ENCODE measurements around the gene NGF.
A peak's percentile ranks its signal among the peaks of the same experiment; 100 is the strongest.

The NGF gene

DNA sequence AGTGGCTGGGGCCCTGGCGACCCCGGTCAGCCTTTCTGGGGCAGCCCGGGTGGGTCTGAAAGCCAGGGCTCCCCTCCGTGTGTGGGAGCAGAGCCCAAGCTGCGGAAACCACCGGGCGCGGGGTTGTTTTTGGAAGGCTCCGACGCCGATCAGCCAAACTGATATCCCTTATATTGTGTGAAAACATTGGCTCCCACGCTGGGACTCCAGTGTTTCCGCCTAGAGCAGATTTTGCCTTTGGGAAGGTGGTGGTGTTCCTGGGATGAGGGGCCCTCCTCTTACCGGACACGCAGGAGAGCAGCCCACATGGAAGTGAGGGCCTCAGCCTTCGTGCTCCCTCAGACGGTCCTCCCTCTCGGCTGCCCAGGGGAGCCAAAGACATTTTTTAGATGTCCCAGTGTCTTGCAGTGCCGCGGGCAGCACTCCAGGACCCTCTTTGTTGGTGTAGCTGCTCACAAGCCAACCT lies 54.3 kb downstream of the NGF start:
- no peak overlapping the region for H4K8ac ChIP-seq (ENCODE audit: low read depth, low read length)
- H2AFZ ChIP-seq (ENCODE audit: insufficient read depth, low read length, poor library complexity) = no peak overlapping the region
- H3K79me1 ChIP-seq (ENCODE audit: low read length) = no peaks in the 10 kb centered on the region
- no peak overlapping the region for H3K4me3 ChIP-seq (ENCODE audit: low read depth, low read length)
- H2AK5ac ChIP-seq (ENCODE audit: low read length) = peak overlapping the region; percentile 28
- no peak overlapping the region for H3K23ac ChIP-seq (ENCODE audit: low read length)
- no peaks in the 10 kb centered on the region for H3K27me3 ChIP-seq (ENCODE audit: insufficient read depth, low read length)
- peaks cover 0 to 4% of the 10 kb centered on the region in 2 experiments for H3K36me3 ChIP-seq (ENCODE audit: control insufficient read depth in 1 of 2, insufficient read depth in 2 of 2, low read length in 2 of 2)
- no peak for DNase-seq
- no peak overlapping the region for H2BK120ac ChIP-seq (ENCODE audit: insufficient read depth, low read length, poor library complexity)
- no peak overlapping the region for H2BK5ac ChIP-seq (ENCODE audit: low read depth, low read length, poor library complexity)
- no peak overlapping the region for H3K4me2 ChIP-seq (ENCODE audit: low read length)
- peaks cover 3 to 4% of the 10 kb centered on the region in 2 experiments for H3K4me1 ChIP-seq (ENCODE audit: control insufficient read depth in 1 of 2, insufficient read depth in 2 of 2, low read length in 2 of 2)
- no peak overlapping the region for H4K91ac ChIP-seq (ENCODE audit: low read depth, low read length)
- H3K9me3 ChIP-seq (ENCODE audit: insufficient read depth, low read depth, low read length) = no peaks in the 10 kb centered on the region
- WGBS (ENCODE audit: extremely low coverage, insufficient coverage, insufficient read length) = no CpG with 5 or more reads among the region's 20 CpGs
- H3K18ac ChIP-seq (ENCODE audit: low read length) = no peak overlapping the region
- no peak overlapping the region for H3K14ac ChIP-seq (ENCODE audit: low read length)
- no peak overlapping the region for H3K4ac ChIP-seq (ENCODE audit: low read depth, low read length)
- H3K79me2 ChIP-seq (ENCODE audit: control insufficient read depth, insufficient read depth, low read length, poor library complexity) = peaks cover 2% of the 10 kb centered on the region
- no peak overlapping the region for H3K9ac ChIP-seq (ENCODE audit: low read length)
- peak overlapping the region; percentile 5 for H2BK12ac ChIP-seq (ENCODE audit: low read length)
- no peak overlapping the region for H4K12ac ChIP-seq (ENCODE audit: low read depth, low read length)
- H3K27ac ChIP-seq (ENCODE audit: low read depth, low read length) = no peak overlapping the region

DNA sequence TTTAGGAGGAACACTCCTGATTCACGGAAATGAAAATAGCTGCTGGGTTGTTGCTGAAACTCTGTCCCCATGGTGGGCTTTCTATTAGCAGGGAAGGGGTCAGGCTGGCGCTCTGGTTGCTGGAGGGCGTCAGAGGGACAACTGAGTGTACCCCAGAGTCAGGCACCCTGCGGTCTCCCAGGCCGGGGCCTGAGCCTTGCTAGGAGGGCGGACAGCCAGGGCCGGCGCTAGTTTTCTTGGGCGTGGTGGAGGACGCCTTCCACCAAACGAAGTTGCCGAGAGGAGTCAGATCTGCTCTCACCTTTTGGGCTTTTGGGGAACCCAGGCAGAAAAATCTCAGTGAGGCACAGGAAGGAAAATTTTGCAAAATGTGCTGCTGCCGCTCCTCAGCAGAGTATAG lies 54.8 kb downstream of the NGF start:
- Histone ChIP-seq H3K4me3 (ENCODE audit: low read depth, low read length) (no peak overlapping the region), H4K8ac (ENCODE audit: low read depth, low read length) (no peak overlapping the region), H3K18ac (ENCODE audit: low read length) (no peak overlapping the region), H3K79me1 (ENCODE audit: low read length) (no peaks in the 10 kb centered on the region), H2BK12ac (ENCODE audit: low read length) (peak overlapping the region; percentile 40), H3K14ac (ENCODE audit: low read length) (no peak overlapping the region), H4K12ac (ENCODE audit: low read depth, low read length) (no peak overlapping the region), H2BK120ac (ENCODE audit: insufficient read depth, low read length, poor library complexity) (no peak overlapping the region), H3K36me3 (ENCODE audit: control insufficient read depth in 1 of 2, insufficient read depth in 2 of 2, low read length in 2 of 2) (peaks cover 0 to 4% of the 10 kb centered on the region in 2 experiments), H2BK5ac (ENCODE audit: low read depth, low read length, poor library complexity) (no peak overlapping the region), H2AFZ (ENCODE audit: insufficient read depth, low read length, poor library complexity) (no peak overlapping the region), H3K27ac (ENCODE audit: low read depth, low read length) (no peak overlapping the region), H3K23ac (ENCODE audit: low read length) (no peak overlapping the region), H3K9ac (ENCODE audit: low read length) (no peak overlapping the region), H3K4me1 (ENCODE audit: control insufficient read depth in 1 of 2, insufficient read depth in 2 of 2, low read length in 2 of 2) (peaks cover 3 to 4% of the 10 kb centered on the region in 2 experiments), H3K9me3 (ENCODE audit: insufficient read depth, low read depth, low read length) (no peaks in the 10 kb centered on the region), H4K91ac (ENCODE audit: low read depth, low read length) (no peak overlapping the region), H3K79me2 (ENCODE audit: control insufficient read depth, insufficient read depth, low read length, poor library complexity) (peaks cover 2% of the 10 kb centered on the region), H3K27me3 (ENCODE audit: insufficient read depth, low read length) (no peaks in the 10 kb centered on the region), H3K4me2 (ENCODE audit: low read length) (no peak overlapping the region), H3K4ac (ENCODE audit: low read depth, low read length) (no peak overlapping the region), H2AK5ac (ENCODE audit: low read length) (no peak overlapping the region)
- no peak for DNase-seq
- no CpG with 5 or more reads among the region's 13 CpGs for WGBS (ENCODE audit: extremely low coverage, insufficient coverage, insufficient read length)

GRCh38 chr1:115282807-115283208 lies 55.2 kb downstream of the NGF start:
- no peak overlapping the region for H2BK120ac ChIP-seq (ENCODE audit: insufficient read depth, low read length, poor library complexity)
- no peak overlapping the region for H2BK5ac ChIP-seq (ENCODE audit: low read depth, low read length, poor library complexity)
- no peak overlapping the region for H2AFZ ChIP-seq (ENCODE audit: insufficient read depth, low read length, poor library complexity)
- no peak overlapping the region for H3K9ac ChIP-seq (ENCODE audit: low read length)
- no peaks in the 10 kb centered on the region for H3K27me3 ChIP-seq (ENCODE audit: insufficient read depth, low read length)
- DNase-seq = no peak
- H2BK12ac ChIP-seq (ENCODE audit: low read length) = no peak overlapping the region
- H3K9me3 ChIP-seq (ENCODE audit: insufficient read depth, low read depth, low read length) = no peaks in the 10 kb centered on the region
- no peak overlapping the region for H3K4me2 ChIP-seq (ENCODE audit: low read length)
- H3K14ac ChIP-seq (ENCODE audit: low read length) = no peak overlapping the region
- H3K4ac ChIP-seq (ENCODE audit: low read depth, low read length) = no peak overlapping the region
- H3K23ac ChIP-seq (ENCODE audit: low read length) = no peak overlapping the region
- peaks cover 3 to 4% of the 10 kb centered on the region in 2 experiments for H3K4me1 ChIP-seq (ENCODE audit: control insufficient read depth in 1 of 2, insufficient read depth in 2 of 2, low read length in 2 of 2)
- peaks cover 2% of the 10 kb centered on the region for H3K79me2 ChIP-seq (ENCODE audit: control insufficient read depth, insufficient read depth, low read length, poor library complexity)
- no peak overlapping the region for H4K12ac ChIP-seq (ENCODE audit: low read depth, low read length)
- no peak overlapping the region for H3K27ac ChIP-seq (ENCODE audit: low read depth, low read length)
- H3K18ac ChIP-seq (ENCODE audit: low read length) = no peak overlapping the region
- no peaks in the 10 kb centered on the region for H3K79me1 ChIP-seq (ENCODE audit: low read length)
- no CpG with 5 or more reads among the region's 11 CpGs for WGBS (ENCODE audit: extremely low coverage, insufficient coverage, insufficient read length)
- no peak overlapping the region for H4K91ac ChIP-seq (ENCODE audit: low read depth, low read length)
- no peak overlapping the region for H3K4me3 ChIP-seq (ENCODE audit: low read depth, low read length)
- peaks cover 0 to 4% of the 10 kb centered on the region in 2 experiments for H3K36me3 ChIP-seq (ENCODE audit: control insufficient read depth in 1 of 2, insufficient read depth in 2 of 2, low read length in 2 of 2)
- no peak overlapping the region for H4K8ac ChIP-seq (ENCODE audit: low read depth, low read length)
- no peak overlapping the region for H2AK5ac ChIP-seq (ENCODE audit: low read length)

GRCh38 chr1:115281143-115281542 lies 56.9 kb downstream of the NGF start:
- Histone ChIP-seq H2BK5ac (ENCODE audit: low read depth, low read length, poor library complexity) (no peak overlapping the region), H3K79me1 (ENCODE audit: low read length) (no peaks in the 10 kb centered on the region), H3K27ac (ENCODE audit: low read depth, low read length) (no peak overlapping the region), H2BK12ac (ENCODE audit: low read length) (no peak overlapping the region), H3K4me2 (ENCODE audit: low read length) (no peak overlapping the region), H3K18ac (ENCODE audit: low read length) (no peak overlapping the region), H2BK120ac (ENCODE audit: insufficient read depth, low read length, poor library complexity) (no peak overlapping the region), H4K12ac (ENCODE audit: low read depth, low read length) (no peak overlapping the region), H2AFZ (ENCODE audit: insufficient read depth, low read length, poor library complexity) (no peak overlapping the region), H4K91ac (ENCODE audit: low read depth, low read length) (no peak overlapping the region), H3K79me2 (ENCODE audit: control insufficient read depth, insufficient read depth, low read length, poor library complexity) (peaks cover 2% of the 10 kb centered on the region), H3K36me3 (ENCODE audit: control insufficient read depth in 1 of 2, insufficient read depth in 2 of 2, low read length in 2 of 2) (peaks cover 0 to under 1% of the 10 kb centered on the region in 2 experiments), H3K4me3 (ENCODE audit: low read depth, low read length) (no peak overlapping the region), H3K27me3 (ENCODE audit: insufficient read depth, low read length) (no peaks in the 10 kb centered on the region), H3K9me3 (ENCODE audit: insufficient read depth, low read depth, low read length) (no peaks in the 10 kb centered on the region), H3K4me1 (ENCODE audit: control insufficient read depth in 1 of 2, insufficient read depth in 2 of 2, low read length in 2 of 2) (peaks cover 3 to 4% of the 10 kb centered on the region in 2 experiments), H3K4ac (ENCODE audit: low read depth, low read length) (no peak overlapping the region), H3K23ac (ENCODE audit: low read length) (no peak overlapping the region), H4K8ac (ENCODE audit: low read depth, low read length) (no peak overlapping the region), H2AK5ac (ENCODE audit: low read length) (no peak overlapping the region), H3K14ac (ENCODE audit: low read length) (no peak overlapping the region), H3K9ac (ENCODE audit: low read length) (no peak overlapping the region)
- no CpG with 5 or more reads among the region's 2 CpGs for WGBS (ENCODE audit: extremely low coverage, insufficient coverage, insufficient read length)
- DNase-seq = no peak

Measured in trophoblast cell (in vitro differentiated cells and primary cell).